Thymus (tissue), 11 donors: ENCODE measurements around the gene ELP4. TPM values are rescaled to one million over a fixed set of nuclear protein-coding genes. Genes with fewer than 3 reads are reported as not detected.

Experiments used
- DNase-seq, 9 donors: peaks; one replicate each; pipeline ENCODE4 v3.0.0-alpha.2; 2013; ENCODE audit warnings: low spot score in 9 of 9, low read depth in 6 of 9, missing footprints in 1 of 9
- H3K27ac ChIP-seq, 2 donors: one replicate each; pipeline ENCODE4 v1.5.1; 2013; ENCODE audit warnings: control low read depth in 1 of 2, low read depth in 1 of 2, low read length in 1 of 2, mild to moderate bottlenecking in 1 of 2, moderate library complexity in 1 of 2
- H3K27me3 ChIP-seq, 2 donors: one replicate each; pipeline ENCODE4 v1.5.1; 2013; ENCODE audit warnings: low read length in 1 of 2; ENCODE audit not compliant: control insufficient read depth in 2 of 2, insufficient read depth in 1 of 2
- H3K36me3 ChIP-seq, 2 donors: one replicate each; pipeline ENCODE4 v1.5.1; 2013; ENCODE audit warnings: low read length in 1 of 2, mild to moderate bottlenecking in 1 of 2, moderate library complexity in 1 of 2; ENCODE audit not compliant: control insufficient read depth in 2 of 2, insufficient read depth in 2 of 2
- H3K4me1 ChIP-seq, 2 donors: one replicate each; pipeline ENCODE4 v1.5.1; 2013; ENCODE audit warnings: low read length in 2 of 2; ENCODE audit not compliant: control insufficient read depth in 2 of 2, insufficient read depth in 2 of 2
- H3K4me3 ChIP-seq, 2 donors: one replicate each; pipeline ENCODE4 v1.5.1; 2013; ENCODE audit warnings: low read length in 2 of 2, control low read depth in 1 of 2, mild to moderate bottlenecking in 1 of 2
- H3K9me3 ChIP-seq, 2 donors: one replicate each; pipeline ENCODE4 v1.5.1; 2013; ENCODE audit warnings: low read length in 1 of 2, mild to moderate bottlenecking in 1 of 2; ENCODE audit not compliant: control insufficient read depth in 2 of 2, insufficient read depth in 1 of 2
- whole genome bisulfite sequencing: extraction: QIAGEN DNeasy Blood & Tissue Kit; methylation state at CpG from one replicate; pipeline ENCODE4 v1.1.7; 2013; 5-methylcytosine and 5-hydroxymethylcytosine counted together
- polyA plus RNA-seq: library from polyadenylated mRNA; stranded (reverse); fragments of 200-250 nt; gene quantifications from one replicate; pipeline ENCODE4 v1.2.3, GENCODE V29; 2013
- total RNA-seq: library from RNA; stranded (reverse); fragments of 120-200 nt; gene quantifications from one replicate; pipeline ENCODE4 v1.2.4, GENCODE V29; 2013
- donor health status: healthy.

The ELP4 gene
- total and polyA plus RNA-seq, 2 donors = 20.6 to 26.8 TPM

GRCh38 chr11:31799435-31800397, 290.1 kb downstream of the ELP4 start:
- whole genome bisulfite sequencing = 7% methylated on average over 48 of the region's 48 CpGs
- peaks cover 87 to 99% of the 10 kb centered on the region in 2 donors for H3K27me3 ChIP-seq

GRCh38 chr11:31800398-31801265, 291.1 kb downstream of the ELP4 start:
- DNase-seq = no peak
- WGBS = 13% methylated on average over 23 of the region's 23 CpGs
- peaks cover 92 to 100% of the 10 kb centered on the region in 2 donors for H3K27me3 ChIP-seq

More at GRCh38 chr11:31799435-31800397, 290.1 kb downstream of the ELP4 start:
- Histone ChIP-seq H3K4me3 (no peak overlapping the region), H3K9me3 (peaks cover 0 to 4% of the 10 kb centered on the region in 2 donors), H3K27ac (no peak overlapping the region), H3K4me1 (peaks cover 0 to 18% of the 10 kb centered on the region in 2 donors), H3K36me3 (no peaks in the 10 kb centered on the region)
- DNase-seq = no peak

GRCh38 chr11:31801298-31801702, 291.7 kb downstream of the ELP4 start:
- Histone ChIP-seq H3K9me3 (peaks cover under 1 to 4% of the 10 kb centered on the region in 2 donors), H3K27ac (no peak overlapping the region), H3K27me3 (peaks cover 92 to 100% of the 10 kb centered on the region in 2 donors), H3K4me1 (peaks cover 0 to 26% of the 10 kb centered on the region in 2 donors), H3K4me3 (no peak overlapping the region), H3K36me3 (no peaks in the 10 kb centered on the region)
- WGBS = 19% methylated on average over 9 of the region's 9 CpGs
- DNase-seq = no peak

More at GRCh38 chr11:31800398-31801265, 291.1 kb downstream of the ELP4 start:
- Histone ChIP-seq H3K36me3 (no peaks in the 10 kb centered on the region), H3K4me1 (peaks cover 0 to 25% of the 10 kb centered on the region in 2 donors), H3K4me3 (no peak overlapping the region), H3K9me3 (peaks cover 0 to 4% of the 10 kb centered on the region in 2 donors), H3K27ac (no peak overlapping the region)

GRCh38 chr11:31802000-31802551, 292.5 kb downstream of the ELP4 start:
- Histone ChIP-seq H3K36me3 (no peaks in the 10 kb centered on the region), H3K27me3 (peaks cover 89 to 100% of the 10 kb centered on the region in 2 donors), H3K27ac (no peak overlapping the region), H3K4me3 (no peak overlapping the region), H3K4me1 (peaks cover 0 to 26% of the 10 kb centered on the region in 2 donors), H3K9me3 (peaks cover 3 to 5% of the 10 kb centered on the region in 2 donors)
- DNase-seq = no peak
- 14% methylated on average over 6 of the region's 6 CpGs for WGBS

- H3K36me3 ChIP-seq = no peaks in the 10 kb centered on the region
- H3K27me3 ChIP-seq = peaks cover 84 to 100% of the 10 kb centered on the region in 2 donors
- no peak overlapping the region for H3K4me3 ChIP-seq
- H3K27ac ChIP-seq = no peak overlapping the region
- DNase-seq = no peak
- H3K9me3 ChIP-seq = peaks cover 3 to 5% of the 10 kb centered on the region in 2 donors
- H3K4me1 ChIP-seq = peaks cover 0 to 26% of the 10 kb centered on the region in 2 donors
- 10% methylated on average over 20 of the region's 20 CpGs for WGBS
These were observed 293.0 kb downstream of the ELP4 start for GRCh38 chr11:31802609-31802989.

- Histone ChIP-seq H3K9me3 (peaks cover 3 to 5% of the 10 kb centered on the region in 2 donors), H3K4me3 (no peak overlapping the region), H3K27ac (no peak overlapping the region), H3K36me3 (no peaks in the 10 kb centered on the region), H3K4me1 (peaks cover 0 to 26% of the 10 kb centered on the region in 2 donors), H3K27me3 (peaks cover 83 to 100% of the 10 kb centered on the region in 2 donors)
- WGBS = 3% methylated on average over 24 of the region's 24 CpGs
- DNase-seq = no peak
These were observed 293.6 kb downstream of the ELP4 start for GRCh38 chr11:31802990-31803812.

- no peak for DNase-seq
- Histone ChIP-seq H3K27ac (no peak overlapping the region), H3K4me3 (no peak overlapping the region), H3K4me1 (peaks cover 0 to 20% of the 10 kb centered on the region in 2 donors), H3K9me3 (peaks cover 3 to 5% of the 10 kb centered on the region in 2 donors), H3K27me3 (peaks cover 84 to 100% of the 10 kb centered on the region in 2 donors), H3K36me3 (no peaks in the 10 kb centered on the region)
- 6% methylated on average over 13 of the region's 13 CpGs for WGBS
These were observed 294.3 kb downstream of the ELP4 start for GRCh38 chr11:31803813-31804311.
